Fibroblast of mammary gland (primary cell): ENCODE data around the gene IL24.

Source experiments
- DNase-seq: peaks from one replicate; pipeline ENCODE4 v3.0.0-alpha.2; 2010; ENCODE audit warnings: low read depth
- H3K4me3 ChIP-seq: 2 replicates; pipeline ENCODE4 v1.5.1; 2011; ENCODE audit warnings: low read depth, mild to moderate bottlenecking, low read length, moderate library complexity; ENCODE audit not compliant: control insufficient read depth
- TF ChIP-seq, protein P1 (sequence below): conservative IDR thresholded peaks from 2 replicates; pipeline ENCODE4 v1.5.1; 2011; ENCODE audit warnings: low read depth, low read length, inconsistent platforms; ENCODE audit not compliant: control insufficient read depth, insufficient read depth

The IL24 gene

GRCh38 chr1:206905295-206906164 lies 8.3 kb downstream of the IL24 start:
- H3K4me3 ChIP-seq: no peak overlapping the region
- TF ChIP-seq, protein P1, sequence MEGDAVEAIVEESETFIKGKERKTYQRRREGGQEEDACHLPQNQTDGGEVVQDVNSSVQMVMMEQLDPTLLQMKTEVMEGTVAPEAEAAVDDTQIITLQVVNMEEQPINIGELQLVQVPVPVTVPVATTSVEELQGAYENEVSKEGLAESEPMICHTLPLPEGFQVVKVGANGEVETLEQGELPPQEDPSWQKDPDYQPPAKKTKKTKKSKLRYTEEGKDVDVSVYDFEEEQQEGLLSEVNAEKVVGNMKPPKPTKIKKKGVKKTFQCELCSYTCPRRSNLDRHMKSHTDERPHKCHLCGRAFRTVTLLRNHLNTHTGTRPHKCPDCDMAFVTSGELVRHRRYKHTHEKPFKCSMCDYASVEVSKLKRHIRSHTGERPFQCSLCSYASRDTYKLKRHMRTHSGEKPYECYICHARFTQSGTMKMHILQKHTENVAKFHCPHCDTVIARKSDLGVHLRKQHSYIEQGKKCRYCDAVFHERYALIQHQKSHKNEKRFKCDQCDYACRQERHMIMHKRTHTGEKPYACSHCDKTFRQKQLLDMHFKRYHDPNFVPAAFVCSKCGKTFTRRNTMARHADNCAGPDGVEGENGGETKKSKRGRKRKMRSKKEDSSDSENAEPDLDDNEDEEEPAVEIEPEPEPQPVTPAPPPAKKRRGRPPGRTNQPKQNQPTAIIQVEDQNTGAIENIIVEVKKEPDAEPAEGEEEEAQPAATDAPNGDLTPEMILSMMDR: peak; percentile 2
- DNase-seq: peak; percentile 93

DNA sequence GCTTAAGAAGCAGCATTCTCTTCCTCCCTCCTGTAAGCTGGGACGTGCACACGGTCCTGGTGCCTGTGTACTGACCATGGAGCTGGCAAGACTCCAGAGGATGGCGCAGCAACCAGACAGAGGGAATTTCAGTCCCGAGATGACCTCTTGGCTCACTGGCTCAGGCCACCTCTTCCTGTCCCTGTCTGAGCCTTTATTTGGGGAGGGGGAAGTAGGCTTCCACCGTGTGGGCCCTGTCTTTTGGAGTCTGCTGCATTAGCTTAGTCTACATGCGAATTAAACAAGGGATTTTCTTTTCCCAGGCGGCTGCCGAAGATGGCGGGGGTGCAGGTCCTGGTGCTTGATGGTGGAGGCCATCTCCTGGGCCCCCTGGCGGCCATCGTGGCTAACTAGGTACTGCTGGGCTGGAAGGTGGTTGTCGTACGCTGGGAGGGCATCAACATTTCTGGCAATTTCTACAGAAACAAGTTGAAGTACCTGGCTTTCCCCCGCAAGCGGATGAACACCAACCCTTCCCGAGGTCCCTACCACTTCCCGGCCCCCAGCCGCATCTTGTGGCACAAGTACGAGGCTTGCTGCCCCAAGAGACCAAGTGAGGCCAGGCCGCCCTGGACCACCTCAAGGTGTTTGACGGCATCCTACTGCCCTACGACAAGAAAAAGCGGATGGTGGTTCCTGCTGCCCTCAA lies 10.2 kb downstream of the IL24 start:
- DNase-seq: no peak
- TF ChIP-seq, protein P1: peak; percentile 20
- H3K4me3 ChIP-seq: no peak overlapping the region

GRCh38 chr1:206908038-206908437 lies 10.8 kb downstream of the IL24 start:
- TF ChIP-seq, protein P1: no peak
- H3K4me3 ChIP-seq: no peak overlapping the region
- no peak for DNase-seq

DNA sequence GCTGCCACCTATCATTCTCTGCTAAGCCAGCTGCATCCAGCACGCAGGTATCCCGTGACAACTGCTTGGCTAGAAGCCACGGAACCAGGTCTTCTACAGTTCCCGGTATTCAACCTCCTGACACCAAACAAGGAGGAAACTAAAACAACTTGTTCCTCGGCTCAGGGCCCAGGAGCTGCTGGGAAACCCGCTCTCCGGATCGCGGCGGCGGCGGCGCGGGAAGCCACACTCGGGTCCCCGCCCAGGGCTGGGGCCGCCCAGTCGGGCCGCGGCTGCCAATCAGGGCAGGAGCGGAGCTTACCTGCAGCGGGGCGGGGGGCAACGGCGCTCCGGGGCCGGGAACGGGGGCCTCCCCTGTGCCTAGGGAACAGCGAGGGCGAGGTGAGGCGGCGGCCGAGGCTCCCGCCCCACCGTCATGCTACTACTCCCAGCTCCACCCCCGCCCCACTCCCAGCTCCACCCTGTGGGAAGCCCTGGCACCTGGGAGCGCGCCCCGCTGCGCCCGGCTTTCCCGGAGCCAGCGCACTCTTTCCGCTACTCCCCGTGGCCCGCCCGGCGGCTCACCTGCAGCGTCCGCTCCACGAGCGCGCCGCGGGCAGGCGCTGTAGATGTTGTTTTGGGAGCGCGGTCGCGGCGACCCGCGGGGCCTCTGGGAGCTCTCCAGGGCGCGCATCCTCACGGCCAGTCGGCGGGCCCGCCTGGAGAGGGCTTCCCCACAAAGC lies 12.1 kb downstream of the IL24 start:
- DNase-seq: no peak
- H3K4me3 ChIP-seq: peak overlapping the region; percentile 36
- TF ChIP-seq, protein P1: no peak

GRCh38 chr1:206909883-206910318 lies 12.7 kb downstream of the IL24 start:
- H3K4me3 ChIP-seq: peak overlapping the region; percentile 36
- DNase-seq: no peak
- TF ChIP-seq, protein P1: no peak

DNA sequence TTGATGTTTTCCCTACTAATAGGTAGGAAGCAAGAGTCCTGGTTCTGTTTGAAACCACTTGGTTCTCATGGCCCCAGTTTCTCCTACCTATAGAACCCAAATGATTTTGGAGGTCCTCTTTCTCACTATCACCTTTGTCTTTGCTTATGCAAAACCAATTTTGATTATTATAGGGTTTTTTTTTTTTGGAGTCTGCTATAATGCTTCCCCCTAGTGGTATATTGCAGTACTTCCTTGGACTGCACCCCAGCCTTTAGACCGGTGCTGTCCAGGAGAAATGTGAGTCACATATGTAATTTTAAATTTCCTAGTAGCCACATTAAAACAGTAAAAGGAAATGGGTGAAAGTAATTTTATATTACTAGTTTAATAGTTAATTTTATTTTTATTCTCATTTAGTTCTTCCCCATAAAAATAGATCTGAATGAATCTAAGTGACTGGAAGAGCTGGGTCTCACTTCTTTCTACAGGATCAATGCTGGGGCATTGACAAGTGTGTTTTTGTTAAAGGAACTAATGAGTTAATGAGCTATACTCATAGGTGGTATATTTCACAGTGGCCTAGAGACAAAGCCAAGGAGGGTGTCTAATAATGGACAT lies 13.9 kb downstream of the IL24 start:
- TF ChIP-seq, protein P1: peak; percentile 72
- DNase-seq: peak; percentile 81
- no peak overlapping the region for H3K4me3 ChIP-seq
